ENCODE measurements around the gene SMG7.

SMG7 gene

GRCh38 chr1:183593356-183593755 is 121.1 kb downstream of the SMG7 start:
- peak; percentile 14 for DNase-seq

- DNase-seq: no peak
Observed at GRCh38 chr1:183595537-183595936, 123.2 kb downstream of the SMG7 start.

- DNase-seq: no peak
Observed at GRCh38 chr1:183596500-183596899, 124.2 kb downstream of the SMG7 start.

GRCh38 chr1:183597656-183598347 is 125.5 kb downstream of the SMG7 start:
- no peak for DNase-seq

- no peak for DNase-seq
Observed at GRCh38 chr1:183598386-183598785, 126.1 kb downstream of the SMG7 start.

- DNase-seq: no peak
Observed at GRCh38 chr1:183600136-183600535, 127.8 kb downstream of the SMG7 start.

- DNase-seq: no peak
Observed at GRCh38 chr1:183600634-183601033, 128.3 kb downstream of the SMG7 start.

GRCh38 chr1:183602510-183602909 is 130.2 kb downstream of the SMG7 start:
- no peak for DNase-seq
